Stomach (tissue), 9 donors: Measurements from ENCODE around the gene CDK1. TPM values are rescaled to one million over a fixed set of nuclear protein-coding genes. Genes with fewer than 3 reads are reported as not detected.

ENCODE experiments used
- DNase-seq, 2 donors: peaks; one replicate each; pipeline versions ENCODE4 v3.0.0 to v3.0.0-alpha.2; 2013 to 2019
- H3K27ac ChIP-seq, 5 donors: fragments of 200-600 bp in 4 of 5; sonication (generic) in 4 of 5; one replicate each; pipeline ENCODE4 v1.5.1; 2013 to 2019; ENCODE audit warnings: mild to moderate bottlenecking in 1 of 5, moderate library complexity in 1 of 5
- H3K27me3 ChIP-seq, 3 donors: fragments of 200-600 bp; sonication (generic); one replicate each; pipeline ENCODE4 v1.5.1; 2017 to 2019; ENCODE audit warnings: mixed run types in 1 of 3
- H3K36me3 ChIP-seq, 4 donors: fragments of 200-600 bp; sonication (generic); 1 replicate in 3 of 4; 2 replicates in 1 of 4; pipeline ENCODE4 v1.5.1; 2016 to 2019
- H3K4me1 ChIP-seq, 4 donors: fragments of 200-600 bp; sonication (generic); one replicate each; pipeline ENCODE4 v1.5.1; 2016 to 2019
- H3K4me3 ChIP-seq, 4 donors: fragments of 200-600 bp; sonication (generic) in 3 of 4; one replicate each; pipeline ENCODE4 v1.5.1; 2016 to 2019; ENCODE audit warnings: mild to moderate bottlenecking in 1 of 4
- H3K9me3 ChIP-seq, 4 donors: fragments of 200-600 bp; sonication (generic); one replicate each; pipeline ENCODE4 v1.5.1; 2016 to 2019
- CTCF ChIP-seq, 7 experiments: fragments of 450-650 bp in 4 of 7; fragments of 200-600 bp in 3 of 7; sonication (generic) in 3 of 7; IDR thresholded peaks; one replicate each; pipeline ENCODE4 v1.5.1; 2016 to 2019; ENCODE audit warnings: antibody characterized with exemption in 7 of 7, control low read depth in 2 of 7, mild to moderate bottlenecking in 1 of 7
- EP300 ChIP-seq: sonication (generic); formaldehyde crosslinking; IDR thresholded peaks from one replicate; pipeline ENCODE4 v1.6.1; 2017; ENCODE audit warnings: antibody characterized with exemption
- POLR2A ChIP-seq, 4 donors: fragments of 450-650 bp; IDR thresholded peaks; one replicate each; pipeline ENCODE4 v1.6.1; 2016; ENCODE audit warnings: antibody characterized with exemption in 4 of 4, control low read depth in 2 of 4, mild to moderate bottlenecking in 1 of 4, moderate library complexity in 1 of 4
- POLR2AphosphoS5 ChIP-seq, 3 donors: sonication (generic); formaldehyde crosslinking; IDR thresholded peaks; one replicate each; pipeline ENCODE4 v1.6.1; 2016; ENCODE audit warnings: antibody characterized with exemption in 3 of 3
- WGBS, 5 donors: extraction: QIAGEN DNeasy Blood & Tissue Kit in 3 of 5; methylation state at CpG; one replicate each; pipeline versions ENCODE4 v1.1.5 to v1.1.7; 2013 to 2018; 5-methylcytosine and 5-hydroxymethylcytosine counted together
- intact Hi-C: fragments of 100-400 bp; cut with DNase I; formaldehyde crosslinking; loops from one replicate; pipeline ENCODE4 v1.15.1; 2023; ENCODE audit warnings: low total_unique reads
- polyA plus RNA-seq, 3 donors: library from polyadenylated mRNA; stranded (reverse); fragments of 200-250 nt; gene quantifications; one replicate each; pipeline ENCODE4 v1.2.3, GENCODE V29; 2013
- total RNA-seq, 5 donors: library from RNA; depleted of rRNA; stranded (reverse); fragments of >200 nt; gene quantifications; one replicate each; pipeline versions ENCODE4 v1.1.0 to v1.2.3, GENCODE V29; 2014 to 2016
- donor health status: healthy with polysubstance abuse.
- donor health status: Bipolar disorder and iron deficiency.
- donor health status: healthy.

CDK1 gene
- total and polyA plus RNA-seq, 8 donors: 1.8 to 33.2 (median 4.7) TPM

GRCh38 chr10:60757420-60757895, 20.8 kb upstream of the CDK1 start:
- no peak for DNase-seq
- no peaks in the 10 kb centered on the region for H3K36me3 ChIP-seq
- 32 to 50% (median 41%) methylated on average over 2 to 3 of the region's 3 CpGs for WGBS, 5 donors
- no peak overlapping the region for H3K4me3 ChIP-seq
- H3K27me3 ChIP-seq: no peaks in the 10 kb centered on the region
- TF ChIP-seq CTCF (IDR thresholded peaks at IDR 0.05) (no peak), EP300 (no peak), POLR2A (IDR thresholded peaks at IDR 0.05) (no peak), POLR2AphosphoS5 (IDR thresholded peaks at IDR 0.05) (no peak)
- no peaks in the 10 kb centered on the region for H3K9me3 ChIP-seq
- no peaks in the 10 kb centered on the region for H3K4me1 ChIP-seq
- intact Hi-C loops: no loop called here
- H3K27ac ChIP-seq: no peak overlapping the region

DNA sequence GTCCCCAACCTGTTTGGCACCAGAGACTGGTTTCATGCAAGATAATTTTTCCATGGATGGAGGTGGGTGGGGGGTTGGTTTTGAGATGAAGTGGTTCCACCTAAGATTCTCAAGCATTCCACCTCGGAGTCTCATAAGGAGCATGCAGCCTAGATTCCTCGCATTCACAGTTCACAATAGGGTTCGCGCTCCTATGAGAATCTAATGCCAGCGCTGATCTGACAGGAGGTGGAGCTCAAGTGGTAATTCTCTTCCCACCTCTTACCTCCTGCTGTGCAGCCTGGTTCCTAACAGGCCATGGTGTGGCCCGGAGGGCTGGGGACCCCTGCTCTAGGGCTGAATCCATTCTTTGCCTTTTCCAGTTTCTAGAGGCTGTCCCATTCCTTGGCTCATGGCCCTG, 19.1 kb upstream of the CDK1 start:
- Histone ChIP-seq H3K36me3 (no peaks in the 10 kb centered on the region), H3K27me3 (no peaks in the 10 kb centered on the region), H3K9me3 (no peaks in the 10 kb centered on the region), H3K27ac (no peak overlapping the region), H3K4me3 (no peak overlapping the region), H3K4me1 (no peaks in the 10 kb centered on the region)
- DNase-seq: no peak
- WGBS, 5 donors: 79 to 88% (median 82%) methylated on average over 6 of the region's 6 CpGs
- intact Hi-C loops: no loop called here
- no peak for TF ChIP-seq CTCF (IDR thresholded peaks at IDR 0.05)

GRCh38 chr10:60760711-60761210, 17.5 kb upstream of the CDK1 start:
- Histone ChIP-seq H3K4me3 (no peak overlapping the region), H3K27me3 (no peaks in the 10 kb centered on the region), H3K36me3 (no peaks in the 10 kb centered on the region), H3K27ac (no peak overlapping the region), H3K9me3 (no peaks in the 10 kb centered on the region), H3K4me1 (no peaks in the 10 kb centered on the region)
- intact Hi-C loops: no loop called here
- no peak for DNase-seq
- TF ChIP-seq EP300 (no peak), POLR2A (IDR thresholded peaks at IDR 0.05) (no peak), POLR2AphosphoS5 (IDR thresholded peaks at IDR 0.05) (no peak), CTCF (IDR thresholded peaks at IDR 0.05) (no peak)

GRCh38 chr10:60762554-60762953, 15.7 kb upstream of the CDK1 start:
- 61 to 97% (median 88%) methylated on average over 1 of the region's 1 CpG for WGBS, 5 donors
- Histone ChIP-seq H3K27ac (no peak overlapping the region), H3K9me3 (no peaks in the 10 kb centered on the region), H3K36me3 (no peaks in the 10 kb centered on the region), H3K4me3 (no peak overlapping the region), H3K27me3 (no peaks in the 10 kb centered on the region), H3K4me1 (peaks cover 0 to 4% (median 0%) of the 10 kb centered on the region in 4 donors)
- intact Hi-C loops: no loop called here
- no peak for DNase-seq
- no peak for TF ChIP-seq CTCF (IDR thresholded peaks at IDR 0.05)
- no peak for TF ChIP-seq POLR2A (IDR thresholded peaks at IDR 0.05)
- no peak for TF ChIP-seq POLR2AphosphoS5 (IDR thresholded peaks at IDR 0.05)
- no peak for TF ChIP-seq EP300
